Hepatocyte (in vitro differentiated cells): ENCODE measurements around the gene LARP4B.

Experiments used
- CTCF ChIP-seq: fragments of 200-600 bp; sonication (generic); IDR thresholded peaks from 2 replicates; pipeline ENCODE4 v1.5.1; 2016; ENCODE audit warnings: antibody characterized with exemption, mild to moderate bottlenecking; ENCODE audit not compliant: poor library complexity
- EZH2 ChIP-seq: fragments of 200-600 bp; sonication (generic); IDR thresholded peaks from 2 replicates; pipeline ENCODE4 v1.6.1; 2016; ENCODE audit warnings: antibody characterized with exemption, mild to moderate bottlenecking, borderline replicate concordance

GRCh38 chr10:824497-824896, 107.0 kb downstream of the LARP4B start:
- TF ChIP-seq CTCF (no peak), EZH2 (no peak)
